HL-60 (cell line): Measurements from ENCODE around the gene DNAJC5G.

ENCODE experiments used
- DNase-seq, 2 experiments: peaks; one replicate each; pipeline ENCODE4 v3.0.0-alpha.2; 2010 to 2020; ENCODE audit warnings: low read depth in 1 of 2, low spot score in 1 of 2
- H3K27ac ChIP-seq: fragments of 250-450 bp; sonication (Bioruptor Pico); replicated peaks from 2 replicates; pipeline ENCODE4 v1.5.1; 2020; ENCODE audit warnings: mild to moderate bottlenecking, moderate library complexity
- H3K27me3 ChIP-seq: fragments of 250-450 bp; sonication (Bioruptor Pico); 2 replicates; pipeline ENCODE4 v1.5.1; 2021; ENCODE audit warnings: mild to moderate bottlenecking, moderate library complexity; ENCODE audit not compliant: insufficient read depth, poor library complexity, severe bottlenecking
- H3K4me3 ChIP-seq: replicated peaks from 2 replicates; pipeline ENCODE4 v1.5.1; 2011; ENCODE audit warnings: mild to moderate bottlenecking, control low read depth, low read length; ENCODE audit not compliant: insufficient read depth
- GABPA ChIP-seq: IDR thresholded peaks from 2 replicates; pipeline ENCODE4 v1.6.1; 2012; ENCODE audit warnings: low read depth
- POLR2AphosphoS5 ChIP-seq: IDR thresholded peaks from 2 replicates; pipeline ENCODE4 v1.6.1; 2012; ENCODE audit warnings: low read depth
- SPI1 ChIP-seq: IDR thresholded peaks from 2 replicates; pipeline ENCODE4 v1.6.1; 2012; ENCODE audit warnings: low read depth, mild to moderate bottlenecking, borderline replicate concordance
- TF ChIP-seq, protein P1 (sequence below): IDR thresholded peaks from 2 replicates; pipeline ENCODE4 v1.6.1; 2012; ENCODE audit warnings: low read depth; ENCODE audit not compliant: insufficient replicate concordance
- TF ChIP-seq, protein P2 (sequence below): IDR thresholded peaks from one replicate; pipeline ENCODE4 v1.5.1; 2011; ENCODE audit warnings: low read length, control low read depth, inconsistent platforms; ENCODE audit not compliant: insufficient read depth

Gene DNAJC5G

DNA sequence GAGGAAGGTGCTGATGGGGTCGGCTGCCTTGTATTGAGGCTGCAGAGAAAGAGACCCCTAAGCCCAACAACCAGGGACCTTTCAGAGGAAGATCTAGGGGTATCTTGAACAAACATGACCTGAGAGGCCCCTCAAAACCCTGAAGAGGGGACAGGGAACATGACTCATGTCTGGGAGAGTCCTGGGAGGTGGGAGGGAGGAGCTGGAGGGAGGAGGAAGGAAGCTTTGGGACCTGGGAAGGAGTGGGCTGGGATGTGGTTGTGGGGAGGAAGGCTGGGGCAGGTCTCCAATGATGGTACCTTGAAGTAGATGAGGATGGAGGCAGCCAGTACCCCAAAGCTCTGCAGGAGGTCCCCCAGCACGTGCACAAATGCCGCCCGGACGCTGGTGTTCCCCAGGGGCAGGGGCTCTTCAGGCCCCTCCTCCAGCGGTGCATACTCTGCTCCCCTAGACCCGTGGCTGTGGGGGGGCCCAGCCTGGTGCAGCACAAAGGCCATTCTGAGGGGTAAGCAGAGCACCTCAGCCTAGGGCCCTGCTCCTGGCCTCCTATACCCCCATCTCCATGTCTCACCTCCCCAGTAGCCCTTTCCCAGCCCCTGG lies 18.3 kb upstream of the DNAJC5G start:
- no peak overlapping the region for H3K27ac ChIP-seq
- H3K4me3 ChIP-seq: no peak overlapping the region
- TF ChIP-seq, protein P1, sequence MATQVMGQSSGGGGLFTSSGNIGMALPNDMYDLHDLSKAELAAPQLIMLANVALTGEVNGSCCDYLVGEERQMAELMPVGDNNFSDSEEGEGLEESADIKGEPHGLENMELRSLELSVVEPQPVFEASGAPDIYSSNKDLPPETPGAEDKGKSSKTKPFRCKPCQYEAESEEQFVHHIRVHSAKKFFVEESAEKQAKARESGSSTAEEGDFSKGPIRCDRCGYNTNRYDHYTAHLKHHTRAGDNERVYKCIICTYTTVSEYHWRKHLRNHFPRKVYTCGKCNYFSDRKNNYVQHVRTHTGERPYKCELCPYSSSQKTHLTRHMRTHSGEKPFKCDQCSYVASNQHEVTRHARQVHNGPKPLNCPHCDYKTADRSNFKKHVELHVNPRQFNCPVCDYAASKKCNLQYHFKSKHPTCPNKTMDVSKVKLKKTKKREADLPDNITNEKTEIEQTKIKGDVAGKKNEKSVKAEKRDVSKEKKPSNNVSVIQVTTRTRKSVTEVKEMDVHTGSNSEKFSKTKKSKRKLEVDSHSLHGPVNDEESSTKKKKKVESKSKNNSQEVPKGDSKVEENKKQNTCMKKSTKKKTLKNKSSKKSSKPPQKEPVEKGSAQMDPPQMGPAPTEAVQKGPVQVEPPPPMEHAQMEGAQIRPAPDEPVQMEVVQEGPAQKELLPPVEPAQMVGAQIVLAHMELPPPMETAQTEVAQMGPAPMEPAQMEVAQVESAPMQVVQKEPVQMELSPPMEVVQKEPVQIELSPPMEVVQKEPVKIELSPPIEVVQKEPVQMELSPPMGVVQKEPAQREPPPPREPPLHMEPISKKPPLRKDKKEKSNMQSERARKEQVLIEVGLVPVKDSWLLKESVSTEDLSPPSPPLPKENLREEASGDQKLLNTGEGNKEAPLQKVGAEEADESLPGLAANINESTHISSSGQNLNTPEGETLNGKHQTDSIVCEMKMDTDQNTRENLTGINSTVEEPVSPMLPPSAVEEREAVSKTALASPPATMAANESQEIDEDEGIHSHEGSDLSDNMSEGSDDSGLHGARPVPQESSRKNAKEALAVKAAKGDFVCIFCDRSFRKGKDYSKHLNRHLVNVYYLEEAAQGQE: no peak
- TF ChIP-seq, protein P2, sequence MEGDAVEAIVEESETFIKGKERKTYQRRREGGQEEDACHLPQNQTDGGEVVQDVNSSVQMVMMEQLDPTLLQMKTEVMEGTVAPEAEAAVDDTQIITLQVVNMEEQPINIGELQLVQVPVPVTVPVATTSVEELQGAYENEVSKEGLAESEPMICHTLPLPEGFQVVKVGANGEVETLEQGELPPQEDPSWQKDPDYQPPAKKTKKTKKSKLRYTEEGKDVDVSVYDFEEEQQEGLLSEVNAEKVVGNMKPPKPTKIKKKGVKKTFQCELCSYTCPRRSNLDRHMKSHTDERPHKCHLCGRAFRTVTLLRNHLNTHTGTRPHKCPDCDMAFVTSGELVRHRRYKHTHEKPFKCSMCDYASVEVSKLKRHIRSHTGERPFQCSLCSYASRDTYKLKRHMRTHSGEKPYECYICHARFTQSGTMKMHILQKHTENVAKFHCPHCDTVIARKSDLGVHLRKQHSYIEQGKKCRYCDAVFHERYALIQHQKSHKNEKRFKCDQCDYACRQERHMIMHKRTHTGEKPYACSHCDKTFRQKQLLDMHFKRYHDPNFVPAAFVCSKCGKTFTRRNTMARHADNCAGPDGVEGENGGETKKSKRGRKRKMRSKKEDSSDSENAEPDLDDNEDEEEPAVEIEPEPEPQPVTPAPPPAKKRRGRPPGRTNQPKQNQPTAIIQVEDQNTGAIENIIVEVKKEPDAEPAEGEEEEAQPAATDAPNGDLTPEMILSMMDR: no peak
- TF ChIP-seq POLR2AphosphoS5 (no peak), GABPA (no peak), SPI1 (no peak)
- H3K27me3 ChIP-seq: peaks cover 31% of the 10 kb centered on the region
- no peak for DNase-seq

DNA sequence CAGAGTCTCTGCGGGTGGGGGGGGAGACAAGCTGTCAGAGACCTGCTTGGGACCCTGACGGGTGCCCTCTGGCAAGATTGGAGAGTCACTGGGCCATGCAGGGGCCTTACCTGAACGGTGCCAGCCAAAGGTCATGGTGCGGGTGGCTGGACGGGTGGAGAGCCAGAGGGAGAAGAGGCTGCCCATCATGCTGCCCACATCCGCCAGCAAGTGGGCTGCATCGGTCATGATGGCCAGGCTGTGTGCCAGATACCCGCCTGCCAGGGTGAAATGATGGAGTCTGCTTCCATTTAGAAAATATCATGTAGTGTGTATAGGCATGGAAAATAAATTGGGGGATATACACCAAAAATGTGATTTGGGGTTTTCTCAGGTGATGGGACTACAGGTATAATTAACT lies 17.2 kb upstream of the DNAJC5G start:
- H3K27me3 ChIP-seq: peaks cover 38% of the 10 kb centered on the region

DNA sequence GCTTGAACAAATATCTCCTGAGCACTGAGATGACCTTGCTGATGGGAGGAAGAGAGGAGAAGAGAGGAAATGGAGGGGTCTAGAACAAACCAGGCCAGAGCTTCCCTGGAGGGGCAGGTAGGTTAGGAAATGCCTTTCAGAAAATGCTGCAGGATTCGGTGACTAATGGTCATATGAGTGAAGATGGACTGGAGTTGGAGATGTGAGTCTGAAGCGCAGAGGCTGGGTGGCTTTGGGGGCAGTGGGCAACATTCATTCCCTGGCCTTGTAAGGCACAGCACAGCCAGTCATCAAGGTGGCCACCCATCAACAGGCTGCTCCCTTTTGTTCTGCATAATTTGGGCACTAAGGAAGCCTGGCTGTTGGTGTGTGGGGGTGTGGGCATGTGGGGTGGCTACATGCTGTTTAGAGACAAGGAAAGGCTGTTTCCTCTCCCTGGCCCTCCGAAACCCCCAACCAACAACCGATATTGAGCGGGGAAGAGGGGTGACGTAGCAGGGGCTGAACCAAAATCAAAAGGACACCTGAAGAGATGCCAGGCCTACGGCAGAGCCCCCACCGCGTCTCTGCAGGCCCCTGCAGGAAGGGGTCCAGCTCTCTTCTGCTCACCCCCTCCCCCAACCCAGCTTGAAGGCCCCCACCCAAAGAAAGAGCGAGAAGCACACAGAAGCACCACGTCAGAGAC lies 13.8 kb upstream of the DNAJC5G start:
- no peak overlapping the region for H3K27ac ChIP-seq
- H3K27me3 ChIP-seq: peaks cover 60% of the 10 kb centered on the region
- H3K4me3 ChIP-seq: no peak overlapping the region
- TF ChIP-seq, protein P2: no peak
- TF ChIP-seq GABPA (no peak), SPI1 (no peak), POLR2AphosphoS5 (no peak)
- TF ChIP-seq, protein P1: no peak
- no peak for DNase-seq

More for the DNA sequence above, 17.2 kb upstream of the DNAJC5G start:
- Histone ChIP-seq H3K4me3 (no peak overlapping the region), H3K27ac (no peak overlapping the region)
- no peak for DNase-seq
- TF ChIP-seq, protein P1: no peak
- no peak for TF ChIP-seq GABPA
- TF ChIP-seq SPI1: no peak
- TF ChIP-seq, protein P2: no peak
- no peak for TF ChIP-seq POLR2AphosphoS5
